SK-N-SH treated with all-trans-retinoic acid at 6 μM for 48 hours (cell line): Measurements from ENCODE around the gene CACNA1C.

Experiments
- ATAC-seq: fragments of 200-7000 bp; cut with Tn5 transposase; 3 replicates; pipeline ENCODE4 v1.9.1; 2020; ENCODE audit warnings: mild to moderate bottlenecking, moderate library complexity
- ARNTL ChIP-seq: fragments of 450-650 bp; formaldehyde crosslinking; IDR thresholded peaks from 2 replicates; pipeline ENCODE4 v1.5.0; 2020; ENCODE audit warnings: low read depth, mild to moderate bottlenecking, moderate library complexity, borderline replicate concordance
- BACH2 ChIP-seq: fragments of 250-450 bp; sonication (Bioruptor Pico); IDR thresholded peaks from 2 replicates; pipeline ENCODE4 v1.9.0; 2021; ENCODE audit warnings: mild to moderate bottlenecking, borderline replicate concordance
- CSDC2 ChIP-seq: fragments of 250-450 bp; sonication (Bioruptor Pico); IDR thresholded peaks from 2 replicates; pipeline ENCODE4 v1.5.0; 2020; ENCODE audit warnings: mild to moderate bottlenecking, moderate library complexity
- ESRRG ChIP-seq: fragments of 250-450 bp; sonication (Bioruptor Pico); IDR thresholded peaks from 2 replicates; pipeline ENCODE4 v1.6.1; 2021; ENCODE audit warnings: mild to moderate bottlenecking
- GLIS3 ChIP-seq: fragments of 250-450 bp; sonication (Bioruptor Pico); IDR thresholded peaks from 2 replicates; pipeline ENCODE4 v1.5.0; 2020; ENCODE audit warnings: mild to moderate bottlenecking, moderate library complexity
- ISL1 ChIP-seq: fragments of 250-450 bp; sonication (Bioruptor Pico); IDR thresholded peaks from 2 replicates; pipeline ENCODE4 v2.1.2; 2022; ENCODE audit warnings: mild to moderate bottlenecking, moderate library complexity
- OSR1 ChIP-seq: fragments of 250-450 bp; sonication (Bioruptor Pico); IDR thresholded peaks from 2 replicates; pipeline ENCODE4 v1.8.0; 2022; ENCODE audit warnings: moderate library complexity, mild to moderate bottlenecking, inconsistent platforms
- PPARA ChIP-seq: fragments of 250-450 bp; sonication (Bioruptor Pico); IDR thresholded peaks from 2 replicates; pipeline ENCODE4 v1.5.0; 2020; ENCODE audit warnings: mild to moderate bottlenecking, borderline replicate concordance
- RARB ChIP-seq: fragments of 250-450 bp; sonication (Bioruptor Pico); IDR thresholded peaks from 2 replicates; pipeline ENCODE4 v1.8.0; 2021; ENCODE audit warnings: mild to moderate bottlenecking, moderate library complexity
- SNAI2 ChIP-seq: fragments of 250-450 bp; sonication (Bioruptor Pico); IDR thresholded peaks from 2 replicates; pipeline ENCODE4 v1.5.0; 2020; ENCODE audit warnings: mild to moderate bottlenecking, moderate library complexity
- TCF4 ChIP-seq: fragments of 250-450 bp; sonication (Bioruptor Pico); IDR thresholded peaks from 2 replicates; pipeline ENCODE4 v1.8.0; 2021; ENCODE audit warnings: mild to moderate bottlenecking, moderate library complexity, borderline replicate concordance
- TOX ChIP-seq: fragments of 250-450 bp; sonication (Bioruptor Pico); IDR thresholded peaks from 2 replicates; pipeline ENCODE4 v1.8.0; 2021; ENCODE audit warnings: mild to moderate bottlenecking, moderate library complexity, borderline replicate concordance
- ZC3H10 ChIP-seq: fragments of 250-450 bp; sonication (Bioruptor Pico); IDR thresholded peaks from 2 replicates; pipeline ENCODE4 v1.5.1; 2021; ENCODE audit warnings: mild to moderate bottlenecking, moderate library complexity
- ZFP3 ChIP-seq: fragments of 250-450 bp; sonication (Bioruptor Pico); IDR thresholded peaks from 2 replicates; pipeline ENCODE4 v1.5.0; 2020; ENCODE audit warnings: mild to moderate bottlenecking, moderate library complexity
- ZFP30 ChIP-seq: fragments of 450-650 bp; formaldehyde crosslinking; IDR thresholded peaks from 2 replicates; pipeline ENCODE4 v1.5.0; 2022; ENCODE audit warnings: mild to moderate bottlenecking, moderate library complexity
- ZNF565 ChIP-seq: fragments of 450-650 bp; formaldehyde crosslinking; conservative IDR thresholded peaks from 2 replicates; pipeline ENCODE4 v1.5.0; 2020; ENCODE audit warnings: low read depth, mild to moderate bottlenecking, moderate library complexity
- ZNF70 ChIP-seq: fragments of 450-650 bp; formaldehyde crosslinking; IDR thresholded peaks from 2 replicates; pipeline ENCODE4 v1.5.0; 2020; ENCODE audit warnings: mild to moderate bottlenecking, moderate library complexity
- ZNF8 ChIP-seq: fragments of 450-650 bp; formaldehyde crosslinking; IDR thresholded peaks from 2 replicates; pipeline ENCODE4 v1.5.0; 2020; ENCODE audit warnings: mild to moderate bottlenecking, moderate library complexity
- TF ChIP-seq, protein P1 (sequence below): fragments of 250-450 bp; sonication (Bioruptor Pico); IDR thresholded peaks from 2 replicates; pipeline ENCODE4 v1.8.0; 2021; ENCODE audit warnings: low read depth, mild to moderate bottlenecking, moderate library complexity, borderline replicate concordance
- TF ChIP-seq, protein P2 (sequence below): fragments of 250-450 bp; sonication (Bioruptor Pico); IDR thresholded peaks from 2 replicates; pipeline ENCODE4 v1.8.0; 2020; ENCODE audit warnings: mild to moderate bottlenecking, moderate library complexity, borderline replicate concordance
- TF ChIP-seq, protein P3 (sequence below): fragments of 250-450 bp; sonication (Bioruptor Pico); IDR thresholded peaks from 2 replicates; pipeline ENCODE4 v1.5.0; 2020; ENCODE audit warnings: mild to moderate bottlenecking, moderate library complexity
- TF ChIP-seq, protein P4 (sequence below): fragments of 250-450 bp; sonication (Bioruptor Pico); IDR thresholded peaks from 2 replicates; pipeline ENCODE4 v1.5.1; 2021; ENCODE audit warnings: mild to moderate bottlenecking, moderate library complexity
- TF ChIP-seq, protein P5 (sequence below): fragments of 250-450 bp; sonication (Bioruptor Pico); IDR thresholded peaks from 2 replicates; pipeline ENCODE4 v1.5.1; 2020; ENCODE audit warnings: low read depth, mild to moderate bottlenecking, moderate library complexity

The CACNA1C gene

DNA sequence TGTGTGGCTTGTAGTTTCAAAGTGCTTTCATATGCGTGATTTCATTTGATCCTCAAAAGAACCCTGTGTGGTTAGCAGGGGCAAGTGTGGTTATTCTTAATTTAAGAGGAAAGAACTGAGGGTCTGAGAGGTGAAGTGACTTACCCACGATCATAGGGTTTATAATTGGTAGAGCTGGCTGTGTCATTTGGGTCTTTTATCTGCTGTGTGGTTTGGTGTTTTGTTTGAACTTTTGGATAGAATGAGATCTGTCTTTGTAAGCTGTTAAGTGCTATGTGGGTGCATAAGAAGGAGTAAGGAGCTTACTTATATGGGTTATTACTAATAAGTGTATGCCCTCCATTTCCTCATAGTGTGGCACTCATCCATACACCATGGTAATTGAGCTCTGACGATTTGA lies 190.0 kb downstream of the CACNA1C start:
- ATAC-seq: no peak
- TF ChIP-seq BACH2 (CRISPR knock-in tag): no peak
- TF ChIP-seq RARB: no peak
- TF ChIP-seq ZNF70 (CRISPR knock-in tag): no peak
- TF ChIP-seq ZNF565 (CRISPR knock-in tag): no peak
- TF ChIP-seq ZC3H10 (CRISPR knock-in tag): no peak

DNA sequence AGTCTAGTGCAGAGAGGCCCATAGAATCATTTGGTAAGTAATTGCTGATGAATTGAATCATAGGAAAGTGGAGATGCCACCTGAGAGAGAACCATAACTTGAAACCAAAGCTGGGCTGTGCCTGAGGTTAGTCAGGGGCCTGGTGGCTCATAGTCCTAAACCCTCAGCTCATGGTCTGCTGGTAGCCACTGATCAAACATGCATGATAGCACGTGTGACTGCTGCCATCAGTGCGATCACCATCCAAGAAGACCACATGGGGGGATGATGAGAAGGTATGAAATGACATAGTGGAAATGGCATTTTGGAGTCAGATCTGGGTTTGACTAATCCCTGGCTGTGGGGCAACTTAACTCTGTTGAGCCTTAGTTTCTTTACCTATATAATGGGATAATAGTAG lies 190.5 kb downstream of the CACNA1C start:
- ATAC-seq: no peak

DNA sequence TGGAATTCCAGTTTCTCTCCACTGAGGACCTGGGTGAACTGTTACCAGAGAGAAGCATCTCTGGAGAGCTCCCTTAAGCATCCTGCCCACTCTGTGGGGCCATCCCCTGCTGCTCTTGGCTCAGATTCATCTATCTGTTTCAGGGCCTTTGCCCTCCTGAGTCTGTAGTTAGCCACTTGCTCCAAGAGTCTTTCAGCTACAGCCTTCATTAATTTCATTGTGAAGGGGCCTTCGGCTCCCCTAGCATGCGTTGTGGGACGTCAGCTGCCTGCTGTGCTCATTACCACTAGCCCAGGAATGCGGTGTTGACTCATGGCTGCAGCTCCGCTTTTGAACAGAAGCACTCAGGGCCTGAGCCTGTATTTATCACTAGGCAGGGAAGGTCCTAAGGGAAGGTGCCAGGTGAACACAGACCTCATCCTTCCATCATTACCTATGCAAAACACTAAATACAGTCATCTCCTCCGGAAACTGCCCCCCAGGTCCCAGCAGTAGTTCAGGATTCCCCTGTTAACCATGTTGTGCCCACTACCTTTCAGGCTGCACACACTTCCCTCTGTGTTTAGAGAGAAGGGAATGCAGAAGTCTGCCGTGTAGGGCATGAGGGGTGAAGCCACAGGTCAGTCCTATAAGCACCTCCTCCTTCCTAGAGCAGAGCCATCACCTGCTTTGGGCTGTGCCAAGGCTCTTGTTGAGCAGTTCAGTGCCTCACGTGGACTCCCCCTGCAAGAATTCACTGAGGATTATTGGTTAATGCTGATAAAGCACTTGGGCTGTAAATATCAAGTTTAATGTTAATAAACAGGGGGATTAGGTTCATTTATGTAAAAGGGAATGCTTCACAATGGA lies 191.4 kb downstream of the CACNA1C start:
- no peak for TF ChIP-seq OSR1 (CRISPR knock-in tag)
- 0 out of 2 replicates have a peak, but pooled peaks have one; percentile 8 for TF ChIP-seq ISL1
- TF ChIP-seq, all 23 proteins: peak for 1

More for the DNA sequence above, 190.5 kb downstream of the CACNA1C start:
- no peak for TF ChIP-seq ZFP30 (CRISPR knock-in tag)
- no peak for TF ChIP-seq ZFP3
- TF ChIP-seq TCF4 (CRISPR knock-in tag): no peak
- TF ChIP-seq ZNF70 (CRISPR knock-in tag): no peak
- TF ChIP-seq, protein P1, sequence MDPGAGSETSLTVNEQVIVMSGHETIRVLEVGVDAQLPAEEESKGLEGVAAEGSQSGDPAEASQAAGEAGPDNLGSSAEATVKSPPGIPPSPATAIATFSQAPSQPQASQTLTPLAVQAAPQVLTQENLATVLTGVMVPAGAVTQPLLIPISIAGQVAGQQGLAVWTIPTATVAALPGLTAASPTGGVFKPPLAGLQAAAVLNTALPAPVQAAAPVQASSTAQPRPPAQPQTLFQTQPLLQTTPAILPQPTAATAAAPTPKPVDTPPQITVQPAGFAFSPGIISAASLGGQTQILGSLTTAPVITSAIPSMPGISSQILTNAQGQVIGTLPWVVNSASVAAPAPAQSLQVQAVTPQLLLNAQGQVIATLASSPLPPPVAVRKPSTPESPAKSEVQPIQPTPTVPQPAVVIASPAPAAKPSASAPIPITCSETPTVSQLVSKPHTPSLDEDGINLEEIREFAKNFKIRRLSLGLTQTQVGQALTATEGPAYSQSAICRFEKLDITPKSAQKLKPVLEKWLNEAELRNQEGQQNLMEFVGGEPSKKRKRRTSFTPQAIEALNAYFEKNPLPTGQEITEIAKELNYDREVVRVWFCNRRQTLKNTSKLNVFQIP (CRISPR knock-in tag): no peak
- no peak for TF ChIP-seq PPARA (CRISPR knock-in tag)
- no peak for TF ChIP-seq ZC3H10 (CRISPR knock-in tag)

DNA sequence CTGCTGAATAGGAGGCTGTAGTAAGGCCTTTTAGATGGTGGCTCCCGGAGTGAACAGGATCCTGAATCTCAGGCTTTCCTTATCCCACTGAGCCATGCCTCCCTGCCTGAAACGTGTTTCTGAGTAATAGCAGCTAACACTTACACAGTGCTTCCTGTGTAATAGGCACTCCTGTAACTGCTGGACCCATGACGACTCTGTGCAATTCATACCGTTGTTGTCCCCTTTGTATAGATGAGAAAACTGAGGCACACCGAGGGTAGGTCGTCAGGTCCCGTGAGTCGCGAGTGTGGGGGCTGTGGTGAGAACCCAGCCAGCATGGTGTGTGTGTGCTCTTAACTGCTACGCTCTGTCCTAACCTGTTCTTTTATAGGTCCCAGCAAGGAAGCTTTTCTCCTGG lies 193.6 kb downstream of the CACNA1C start:
- no peak for ATAC-seq
- TF ChIP-seq ZNF565 (CRISPR knock-in tag) (no peak), OSR1 (CRISPR knock-in tag) (no peak)

More for the DNA sequence above, 191.4 kb downstream of the CACNA1C start:
- ATAC-seq: peak; percentile 97

DNA sequence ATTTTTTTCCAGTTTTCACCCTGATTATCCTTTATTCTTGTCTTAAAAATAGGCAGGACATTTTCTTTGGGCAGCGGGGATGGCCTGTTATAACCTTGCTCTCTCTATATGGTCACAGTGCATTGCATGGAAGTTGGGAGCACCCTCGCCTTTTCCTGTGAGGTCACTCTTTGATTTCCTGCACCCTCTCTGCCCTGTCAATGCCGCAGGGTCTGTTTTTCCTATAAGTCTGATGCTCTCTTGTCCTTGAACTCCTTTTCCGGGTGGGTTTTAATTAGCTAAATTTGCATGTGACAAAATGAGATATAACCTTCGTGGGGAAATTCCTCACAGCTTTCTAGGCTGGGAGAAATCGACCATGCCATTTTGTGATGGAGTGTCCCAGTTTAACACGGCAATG lies 194.3 kb downstream of the CACNA1C start:
- no peak for ATAC-seq
- TF ChIP-seq ZNF565 (CRISPR knock-in tag): no peak
- TF ChIP-seq, protein P2, sequence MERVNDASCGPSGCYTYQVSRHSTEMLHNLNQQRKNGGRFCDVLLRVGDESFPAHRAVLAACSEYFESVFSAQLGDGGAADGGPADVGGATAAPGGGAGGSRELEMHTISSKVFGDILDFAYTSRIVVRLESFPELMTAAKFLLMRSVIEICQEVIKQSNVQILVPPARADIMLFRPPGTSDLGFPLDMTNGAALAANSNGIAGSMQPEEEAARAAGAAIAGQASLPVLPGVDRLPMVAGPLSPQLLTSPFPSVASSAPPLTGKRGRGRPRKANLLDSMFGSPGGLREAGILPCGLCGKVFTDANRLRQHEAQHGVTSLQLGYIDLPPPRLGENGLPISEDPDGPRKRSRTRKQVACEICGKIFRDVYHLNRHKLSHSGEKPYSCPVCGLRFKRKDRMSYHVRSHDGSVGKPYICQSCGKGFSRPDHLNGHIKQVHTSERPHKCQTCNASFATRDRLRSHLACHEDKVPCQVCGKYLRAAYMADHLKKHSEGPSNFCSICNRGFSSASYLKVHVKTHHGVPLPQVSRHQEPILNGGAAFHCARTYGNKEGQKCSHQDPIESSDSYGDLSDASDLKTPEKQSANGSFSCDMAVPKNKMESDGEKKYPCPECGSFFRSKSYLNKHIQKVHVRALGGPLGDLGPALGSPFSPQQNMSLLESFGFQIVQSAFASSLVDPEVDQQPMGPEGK (CRISPR knock-in tag): no peak
- TF ChIP-seq ARNTL (CRISPR knock-in tag): no peak
- no peak for TF ChIP-seq ESRRG (CRISPR knock-in tag)
- no peak for TF ChIP-seq ZNF8
- no peak for TF ChIP-seq RARB
- TF ChIP-seq, protein P3, sequence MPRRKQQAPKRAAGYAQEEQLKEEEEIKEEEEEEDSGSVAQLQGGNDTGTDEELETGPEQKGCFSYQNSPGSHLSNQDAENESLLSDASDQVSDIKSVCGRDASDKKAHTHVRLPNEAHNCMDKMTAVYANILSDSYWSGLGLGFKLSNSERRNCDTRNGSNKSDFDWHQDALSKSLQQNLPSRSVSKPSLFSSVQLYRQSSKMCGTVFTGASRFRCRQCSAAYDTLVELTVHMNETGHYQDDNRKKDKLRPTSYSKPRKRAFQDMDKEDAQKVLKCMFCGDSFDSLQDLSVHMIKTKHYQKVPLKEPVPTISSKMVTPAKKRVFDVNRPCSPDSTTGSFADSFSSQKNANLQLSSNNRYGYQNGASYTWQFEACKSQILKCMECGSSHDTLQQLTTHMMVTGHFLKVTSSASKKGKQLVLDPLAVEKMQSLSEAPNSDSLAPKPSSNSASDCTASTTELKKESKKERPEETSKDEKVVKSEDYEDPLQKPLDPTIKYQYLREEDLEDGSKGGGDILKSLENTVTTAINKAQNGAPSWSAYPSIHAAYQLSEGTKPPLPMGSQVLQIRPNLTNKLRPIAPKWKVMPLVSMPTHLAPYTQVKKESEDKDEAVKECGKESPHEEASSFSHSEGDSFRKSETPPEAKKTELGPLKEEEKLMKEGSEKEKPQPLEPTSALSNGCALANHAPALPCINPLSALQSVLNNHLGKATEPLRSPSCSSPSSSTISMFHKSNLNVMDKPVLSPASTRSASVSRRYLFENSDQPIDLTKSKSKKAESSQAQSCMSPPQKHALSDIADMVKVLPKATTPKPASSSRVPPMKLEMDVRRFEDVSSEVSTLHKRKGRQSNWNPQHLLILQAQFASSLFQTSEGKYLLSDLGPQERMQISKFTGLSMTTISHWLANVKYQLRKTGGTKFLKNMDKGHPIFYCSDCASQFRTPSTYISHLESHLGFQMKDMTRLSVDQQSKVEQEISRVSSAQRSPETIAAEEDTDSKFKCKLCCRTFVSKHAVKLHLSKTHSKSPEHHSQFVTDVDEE (CRISPR knock-in tag): no peak
- TF ChIP-seq TCF4 (CRISPR knock-in tag): no peak
- no peak for TF ChIP-seq ZC3H10 (CRISPR knock-in tag)
- TF ChIP-seq TOX: no peak
- no peak for TF ChIP-seq CSDC2
- TF ChIP-seq, protein P4, sequence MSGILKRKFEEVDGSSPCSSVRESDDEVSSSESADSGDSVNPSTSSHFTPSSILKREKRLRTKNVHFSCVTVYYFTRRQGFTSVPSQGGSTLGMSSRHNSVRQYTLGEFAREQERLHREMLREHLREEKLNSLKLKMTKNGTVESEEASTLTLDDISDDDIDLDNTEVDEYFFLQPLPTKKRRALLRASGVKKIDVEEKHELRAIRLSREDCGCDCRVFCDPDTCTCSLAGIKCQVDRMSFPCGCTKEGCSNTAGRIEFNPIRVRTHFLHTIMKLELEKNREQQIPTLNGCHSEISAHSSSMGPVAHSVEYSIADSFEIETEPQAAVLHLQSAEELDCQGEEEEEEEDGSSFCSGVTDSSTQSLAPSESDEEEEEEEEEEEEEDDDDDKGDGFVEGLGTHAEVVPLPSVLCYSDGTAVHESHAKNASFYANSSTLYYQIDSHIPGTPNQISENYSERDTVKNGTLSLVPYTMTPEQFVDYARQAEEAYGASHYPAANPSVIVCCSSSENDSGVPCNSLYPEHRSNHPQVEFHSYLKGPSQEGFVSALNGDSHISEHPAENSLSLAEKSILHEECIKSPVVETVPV: no peak
- no peak for TF ChIP-seq SNAI2 (CRISPR knock-in tag)
- TF ChIP-seq GLIS3 (CRISPR knock-in tag): no peak
- TF ChIP-seq, protein P5, sequence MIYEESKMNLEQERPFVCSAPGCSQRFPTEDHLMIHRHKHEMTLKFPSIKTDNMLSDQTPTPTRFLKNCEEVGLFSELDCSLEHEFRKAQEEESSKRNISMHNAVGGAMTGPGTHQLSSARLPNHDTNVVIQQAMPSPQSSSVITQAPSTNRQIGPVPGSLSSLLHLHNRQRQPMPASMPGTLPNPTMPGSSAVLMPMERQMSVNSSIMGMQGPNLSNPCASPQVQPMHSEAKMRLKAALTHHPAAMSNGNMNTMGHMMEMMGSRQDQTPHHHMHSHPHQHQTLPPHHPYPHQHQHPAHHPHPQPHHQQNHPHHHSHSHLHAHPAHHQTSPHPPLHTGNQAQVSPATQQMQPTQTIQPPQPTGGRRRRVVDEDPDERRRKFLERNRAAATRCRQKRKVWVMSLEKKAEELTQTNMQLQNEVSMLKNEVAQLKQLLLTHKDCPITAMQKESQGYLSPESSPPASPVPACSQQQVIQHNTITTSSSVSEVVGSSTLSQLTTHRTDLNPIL: no peak
- TF ChIP-seq, protein P1 (CRISPR knock-in tag): no peak
- TF ChIP-seq ZNF70 (CRISPR knock-in tag): no peak
- no peak for TF ChIP-seq BACH2 (CRISPR knock-in tag)
